Central memory CD8-positive, alpha-beta T cell (primary cell): ENCODE data around the gene WNT5B.

ENCODE experiments used
- ATAC-seq: fragments of 150-1000 bp; cut with Tn5 transposase; replicated peaks from 2 replicates; pipeline ENCODE4 v1.10.0; 2022; ENCODE audit warnings: mild to moderate bottlenecking, moderate FRiP score, moderate number of reproducible peaks; ENCODE audit not compliant: poor library complexity, severe bottlenecking; ENCODE audit errors: extremely low read depth
- DNase-seq, 2 donors: peaks; one replicate each; pipeline ENCODE4 v3.0.0; 2021; ENCODE audit warnings: low spot score in 2 of 2
- H3K27ac Mint-ChIP-seq: one replicate; pipeline ENCODE4 v1.8.0; 2022; ENCODE audit warnings: low read depth, mild to moderate bottlenecking, moderate library complexity, mixed read lengths
- H3K27me3 Mint-ChIP-seq: one replicate; pipeline ENCODE4 v1.8.0; 2022; ENCODE audit warnings: mixed read lengths
- H3K36me3 Mint-ChIP-seq: one replicate; pipeline ENCODE4 v1.8.0; 2022; ENCODE audit warnings: mild to moderate bottlenecking, moderate library complexity, mixed read lengths; ENCODE audit not compliant: insufficient read depth
- H3K4me1 Mint-ChIP-seq: one replicate; pipeline ENCODE4 v1.8.0; 2022; ENCODE audit warnings: mixed read lengths
- H3K4me3 Mint-ChIP-seq: one replicate; pipeline ENCODE4 v1.8.0; 2022; ENCODE audit warnings: mild to moderate bottlenecking, moderate library complexity, mixed read lengths
- H3K9me3 Mint-ChIP-seq: one replicate; pipeline ENCODE4 v1.8.0; 2022; ENCODE audit warnings: mixed read lengths

Gene WNT5B

GRCh38 chr12:1628666-1629337, at the start of gene WNT5B:
Gene WNT5B (plus strand): TSS chr12:1629231. CDS start chr12:1631355, 2,124 bp downstream.
- H3K9me3 Mint-ChIP-seq: no peaks in the 10 kb centered on the region
- DNase-seq (no peak), ATAC-seq (no peak)
- no peaks in the 10 kb centered on the region for H3K36me3 Mint-ChIP-seq
- H3K4me3 Mint-ChIP-seq: peak within 1 kb of the TSS; percentile 63
- peaks cover 12% of the 10 kb centered on the region for H3K4me1 Mint-ChIP-seq
- H3K27ac Mint-ChIP-seq: no peak within 1 kb of the TSS
- peaks cover 65% of the 10 kb centered on the region for H3K27me3 Mint-ChIP-seq

- peaks cover 22% of the 10 kb centered on the region for H3K4me1 Mint-ChIP-seq
- H3K4me3 Mint-ChIP-seq: no peak overlapping the region
- no peak for ATAC-seq
- H3K9me3 Mint-ChIP-seq: no peaks in the 10 kb centered on the region
- no peaks in the 10 kb centered on the region for H3K36me3 Mint-ChIP-seq
- no peaks in the 10 kb centered on the region for H3K27me3 Mint-ChIP-seq
- H3K27ac Mint-ChIP-seq: no peak overlapping the region
- DNase-seq: no peak
Measured at GRCh38 chr12:1579651-1580435, 49.2 kb upstream of the WNT5B start.

- Mint-ChIP-seq H3K27me3 (no peaks in the 10 kb centered on the region), H3K27ac (no peak overlapping the region), H3K4me1 (peaks cover 19% of the 10 kb centered on the region), H3K9me3 (no peaks in the 10 kb centered on the region), H3K4me3 (no peak overlapping the region), H3K36me3 (no peaks in the 10 kb centered on the region)
- DNase-seq: no peak
- ATAC-seq: no peak
Measured at GRCh38 chr12:1580526-1580925, 48.5 kb upstream of the WNT5B start.

GRCh38 chr12:1581973-1582708, 46.9 kb upstream of the WNT5B start:
- H3K27ac Mint-ChIP-seq: no peak overlapping the region
- ATAC-seq (no peak), DNase-seq (no peak)
- peaks cover 17% of the 10 kb centered on the region for H3K4me1 Mint-ChIP-seq
- H3K36me3 Mint-ChIP-seq: peaks cover 5% of the 10 kb centered on the region
- no peaks in the 10 kb centered on the region for H3K9me3 Mint-ChIP-seq
- H3K4me3 Mint-ChIP-seq: no peak overlapping the region
- H3K27me3 Mint-ChIP-seq: no peaks in the 10 kb centered on the region

- Mint-ChIP-seq H3K4me3 (no peak overlapping the region), H3K27ac (no peak overlapping the region), H3K4me1 (peaks cover 18% of the 10 kb centered on the region), H3K27me3 (no peaks in the 10 kb centered on the region), H3K9me3 (no peaks in the 10 kb centered on the region), H3K36me3 (peaks cover 9% of the 10 kb centered on the region)
- no peak for DNase-seq
- ATAC-seq: no peak
Measured at GRCh38 chr12:1582709-1583050, 46.4 kb upstream of the WNT5B start.

- Mint-ChIP-seq H3K27ac (no peak overlapping the region), H3K36me3 (peaks cover 12% of the 10 kb centered on the region)
- ATAC-seq: no peak
Measured at GRCh38 chr12:1583421-1584078, 45.5 kb upstream of the WNT5B start.

GRCh38 chr12:1584326-1584725, 44.7 kb upstream of the WNT5B start:
- Mint-ChIP-seq H3K36me3 (peaks cover 18% of the 10 kb centered on the region), H3K4me3 (no peak overlapping the region), H3K4me1 (peaks cover 32% of the 10 kb centered on the region), H3K27ac (no peak overlapping the region), H3K9me3 (no peaks in the 10 kb centered on the region), H3K27me3 (no peaks in the 10 kb centered on the region)
- ATAC-seq (no peak), DNase-seq (no peak)

More at GRCh38 chr12:1583421-1584078, 45.5 kb upstream of the WNT5B start:
- no peaks in the 10 kb centered on the region for H3K9me3 Mint-ChIP-seq
- H3K4me3 Mint-ChIP-seq: no peak overlapping the region
- peak in 1 of 2 donors; percentile 54 for DNase-seq
- H3K4me1 Mint-ChIP-seq: peaks cover 27% of the 10 kb centered on the region
- no peaks in the 10 kb centered on the region for H3K27me3 Mint-ChIP-seq

- ATAC-seq: no peak
- no peak overlapping the region for H3K27ac Mint-ChIP-seq
- no peaks in the 10 kb centered on the region for H3K27me3 Mint-ChIP-seq
- DNase-seq: no peak
- peaks cover 36% of the 10 kb centered on the region for H3K36me3 Mint-ChIP-seq
- no peak overlapping the region for H3K4me3 Mint-ChIP-seq
- H3K9me3 Mint-ChIP-seq: no peaks in the 10 kb centered on the region
- H3K4me1 Mint-ChIP-seq: peaks cover 49% of the 10 kb centered on the region
Measured at GRCh38 chr12:1587927-1588574, 41.0 kb upstream of the WNT5B start.

- Mint-ChIP-seq H3K27ac (no peak overlapping the region), H3K4me1 (peaks cover 47% of the 10 kb centered on the region), H3K4me3 (no peak overlapping the region), H3K9me3 (no peaks in the 10 kb centered on the region), H3K27me3 (no peaks in the 10 kb centered on the region), H3K36me3 (peaks cover 41% of the 10 kb centered on the region)
- DNase-seq (no peak), ATAC-seq (no peak)
Measured at GRCh38 chr12:1588575-1588947, 40.5 kb upstream of the WNT5B start.

- no peak for DNase-seq
- H3K4me1 Mint-ChIP-seq: peaks cover 52% of the 10 kb centered on the region
- H3K27me3 Mint-ChIP-seq: no peaks in the 10 kb centered on the region
- H3K36me3 Mint-ChIP-seq: peaks cover 48% of the 10 kb centered on the region
- peak overlapping the region; percentile 92 for H3K4me3 Mint-ChIP-seq
- no peak for ATAC-seq
- peak overlapping the region; percentile 90 for H3K27ac Mint-ChIP-seq
- no peaks in the 10 kb centered on the region for H3K9me3 Mint-ChIP-seq
Measured at GRCh38 chr12:1590221-1590979, 38.6 kb upstream of the WNT5B start.

- no peaks in the 10 kb centered on the region for H3K27me3 Mint-ChIP-seq
- ATAC-seq: peak; percentile 26
- peak overlapping the region; percentile 90 for H3K27ac Mint-ChIP-seq
Measured at GRCh38 chr12:1591034-1591433, 38.0 kb upstream of the WNT5B start.

More at GRCh38 chr12:1591034-1591433, 38.0 kb upstream of the WNT5B start:
- Mint-ChIP-seq H3K4me3 (peak overlapping the region; percentile 92), H3K9me3 (no peaks in the 10 kb centered on the region), H3K4me1 (peaks cover 55% of the 10 kb centered on the region), H3K36me3 (peaks cover 48% of the 10 kb centered on the region)
- peak in 1 of 2 donors; percentile 43 for DNase-seq
